ENCODE results near the gene OAT.

The OAT gene

DNA sequence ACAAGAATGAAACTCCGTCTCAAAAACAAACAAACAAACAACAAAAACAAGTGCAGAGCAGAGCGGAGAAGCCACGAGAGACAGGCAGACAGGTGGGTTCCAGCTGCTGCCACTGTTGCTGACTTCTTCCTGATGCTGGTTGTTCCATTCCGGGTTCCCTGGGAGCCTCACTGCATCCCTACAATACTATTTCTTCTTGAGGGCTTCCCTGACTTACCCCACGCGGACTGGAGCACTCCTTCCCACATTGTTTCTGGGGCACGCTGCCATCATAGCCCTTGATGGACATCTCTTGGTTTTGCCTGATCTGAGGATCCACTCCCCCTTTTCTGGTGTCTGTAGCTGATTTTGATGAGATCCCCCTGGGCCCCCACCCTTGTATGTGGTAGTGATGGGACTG, 36.7 kb upstream of the OAT start:
- TF ChIP-seq, protein P1, sequence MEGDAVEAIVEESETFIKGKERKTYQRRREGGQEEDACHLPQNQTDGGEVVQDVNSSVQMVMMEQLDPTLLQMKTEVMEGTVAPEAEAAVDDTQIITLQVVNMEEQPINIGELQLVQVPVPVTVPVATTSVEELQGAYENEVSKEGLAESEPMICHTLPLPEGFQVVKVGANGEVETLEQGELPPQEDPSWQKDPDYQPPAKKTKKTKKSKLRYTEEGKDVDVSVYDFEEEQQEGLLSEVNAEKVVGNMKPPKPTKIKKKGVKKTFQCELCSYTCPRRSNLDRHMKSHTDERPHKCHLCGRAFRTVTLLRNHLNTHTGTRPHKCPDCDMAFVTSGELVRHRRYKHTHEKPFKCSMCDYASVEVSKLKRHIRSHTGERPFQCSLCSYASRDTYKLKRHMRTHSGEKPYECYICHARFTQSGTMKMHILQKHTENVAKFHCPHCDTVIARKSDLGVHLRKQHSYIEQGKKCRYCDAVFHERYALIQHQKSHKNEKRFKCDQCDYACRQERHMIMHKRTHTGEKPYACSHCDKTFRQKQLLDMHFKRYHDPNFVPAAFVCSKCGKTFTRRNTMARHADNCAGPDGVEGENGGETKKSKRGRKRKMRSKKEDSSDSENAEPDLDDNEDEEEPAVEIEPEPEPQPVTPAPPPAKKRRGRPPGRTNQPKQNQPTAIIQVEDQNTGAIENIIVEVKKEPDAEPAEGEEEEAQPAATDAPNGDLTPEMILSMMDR (conservative IDR thresholded peaks at IDR 0.05; ENCODE audit: low read depth), result no peak
- no peak for DNase-seq (ENCODE audit: low spot score)
- ChIA-PET POLR2A (ENCODE audit: low non-redundant PET) (interaction anchor here (0.6 kb wide), 1 partner anchor 17 kb away, joined by 3 read pairs; no protein-coding TSS in a partner anchor), CTCF (interaction anchor here (0.6 to 0.9 kb wide), 2 partner anchors 28 to 926 kb away, joined by 3 to 4 read pairs; no protein-coding TSS in a partner anchor)
- H3K27ac ChIP-seq, result no peak overlapping the region

DNA sequence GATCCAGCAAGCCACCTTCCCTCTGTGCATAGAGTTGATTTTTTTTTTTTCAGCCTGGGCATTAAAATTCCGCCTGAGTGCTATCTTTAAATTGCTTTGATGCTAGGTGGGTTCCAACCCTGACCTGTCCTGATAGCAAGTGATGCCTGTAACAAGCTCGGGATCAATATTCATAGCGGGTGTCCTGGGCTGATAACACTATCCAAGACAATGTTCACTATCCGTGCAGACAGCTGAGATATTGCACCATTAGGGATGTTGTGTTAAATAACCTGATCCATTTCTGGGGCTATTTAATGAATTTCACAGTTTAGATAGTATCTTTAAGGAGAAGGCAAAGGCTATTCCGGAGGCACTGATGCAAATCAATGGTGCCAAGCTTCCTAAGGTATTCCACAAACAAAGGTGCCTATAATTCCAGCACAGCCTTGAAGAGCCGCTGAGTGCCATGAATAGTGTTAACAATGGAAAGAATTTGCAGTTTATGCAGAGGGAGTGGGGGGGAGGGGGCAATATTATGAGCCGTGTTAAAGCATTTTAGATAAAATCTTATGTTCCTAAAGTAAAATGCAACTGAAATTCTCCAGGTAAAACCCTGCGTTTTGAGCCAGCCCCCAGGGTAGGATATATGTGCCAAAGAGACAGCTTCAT, 35.4 kb upstream of the OAT start:
- TF ChIP-seq, protein P1 (conservative IDR thresholded peaks at IDR 0.05; ENCODE audit: low read depth), result no peak
- POLR2A ChIA-PET (ENCODE audit: low non-redundant PET), result no interaction called here
- no peak for DNase-seq (ENCODE audit: low spot score)
- H3K27ac ChIP-seq, result no peak overlapping the region
- CTCF ChIA-PET, result no interaction called here

DNA sequence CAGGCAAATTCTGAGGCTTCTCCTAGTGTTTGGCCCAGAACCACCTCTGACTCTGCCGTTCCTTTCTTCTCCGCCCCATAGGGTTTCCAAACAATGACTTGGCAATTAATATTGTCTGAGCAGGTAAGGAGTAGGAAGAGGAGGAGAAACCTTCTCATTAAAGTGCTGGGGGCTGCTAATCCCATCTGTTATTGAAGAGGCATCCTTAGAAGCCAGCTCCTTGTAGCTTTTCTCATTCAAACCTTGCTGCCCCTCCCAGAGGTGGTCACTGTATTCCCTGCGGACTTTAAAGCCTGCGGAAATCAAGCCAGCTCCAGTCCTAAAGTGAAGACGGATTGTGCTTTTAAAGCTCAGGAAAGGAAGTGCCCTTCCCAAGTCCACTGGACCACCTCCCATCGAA, 32.6 kb upstream of the OAT start:
- CTCF ChIA-PET, result interaction anchor here (1.7 kb wide), 1 partner anchor 48 kb away, joined by 4 read pairs; no protein-coding TSS in a partner anchor
- H3K27ac ChIP-seq, result no peak overlapping the region
- POLR2A ChIA-PET (ENCODE audit: low non-redundant PET), result no interaction called here
- DNase-seq (ENCODE audit: low spot score), result no peak
- TF ChIP-seq, protein P1 (conservative IDR thresholded peaks at IDR 0.05; ENCODE audit: low read depth), result no peak

DNA sequence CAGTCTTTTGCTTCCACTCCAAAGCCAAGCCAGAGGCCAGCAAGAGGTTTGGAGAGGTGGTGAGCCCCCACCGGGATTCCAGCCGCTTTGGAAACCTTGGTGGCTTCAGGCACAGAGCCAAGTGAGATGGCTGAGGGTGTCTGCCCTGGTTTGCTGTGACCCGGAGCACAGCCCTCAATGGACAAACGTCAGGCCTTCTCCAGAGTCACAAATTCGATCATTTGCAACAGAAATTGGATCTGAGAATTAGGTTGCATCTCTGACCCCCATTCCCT, 32.0 kb upstream of the OAT start:
- TF ChIP-seq, protein P1 (conservative IDR thresholded peaks at IDR 0.05; ENCODE audit: low read depth), result no peak
- DNase-seq (ENCODE audit: low spot score), result no peak
- no peak overlapping the region for H3K27ac ChIP-seq
- ChIA-PET CTCF (interaction anchor here (1.7 kb wide), 1 partner anchor 47 kb away, joined by 4 read pairs; no protein-coding TSS in a partner anchor), POLR2A (ENCODE audit: low non-redundant PET) (no interaction called here)

DNA sequence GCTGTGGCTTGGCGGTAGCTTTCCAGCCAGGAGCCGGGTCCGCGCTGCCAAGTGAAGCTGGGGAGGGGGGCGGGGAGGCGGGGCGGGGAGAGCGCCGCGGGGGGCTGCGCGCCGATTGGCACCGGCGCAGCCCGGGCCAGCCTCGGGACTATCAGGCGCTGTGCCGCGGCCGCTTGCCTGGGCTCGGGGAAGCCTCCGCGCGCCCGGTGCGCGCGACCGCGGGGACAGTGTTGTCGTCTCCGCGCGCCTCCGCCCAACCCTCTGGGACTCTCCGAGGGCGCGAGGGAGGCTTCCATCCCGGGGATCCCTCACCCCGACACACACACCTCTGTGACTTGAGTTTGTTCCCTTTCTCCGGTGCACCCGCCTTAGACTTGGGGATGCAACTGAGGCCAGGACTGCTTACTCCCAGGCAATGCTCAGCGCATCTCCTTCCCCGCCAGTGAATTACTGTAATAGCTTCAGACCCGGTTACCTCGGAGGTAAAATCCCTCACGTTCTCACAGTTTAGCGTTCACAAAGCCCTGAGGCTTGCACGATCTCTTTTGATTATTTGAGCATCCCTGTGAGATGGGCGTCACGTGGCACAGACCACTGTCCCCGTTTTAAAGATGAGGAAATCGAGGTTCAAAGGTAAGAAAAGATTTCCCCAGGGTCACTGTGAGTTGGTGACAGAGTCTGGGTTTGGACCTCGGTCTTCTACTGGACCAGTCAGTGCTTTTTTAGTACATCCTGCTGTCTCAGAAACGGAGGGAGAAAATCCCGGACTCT, 31.5 kb upstream of the OAT start, which contains the start of gene NKX1-2:
TSS of gene NKX1-2 (minus strand) at position 24 of the 771 bp plus-strand sequence. CDS start 92 bp downstream, outside the sequence.
- TF ChIP-seq, protein P1 (conservative IDR thresholded peaks at IDR 0.05; ENCODE audit: low read depth), result no peak
- ChIA-PET POLR2A (ENCODE audit: low non-redundant PET) (no interaction called here), CTCF (interaction anchor here (1.7 kb wide), 1 partner anchor 46 kb away, joined by 4 read pairs; no protein-coding TSS in a partner anchor)
- H3K27ac ChIP-seq, result no peak within 1 kb of the TSS
- no peak for DNase-seq (ENCODE audit: low spot score)

DNA sequence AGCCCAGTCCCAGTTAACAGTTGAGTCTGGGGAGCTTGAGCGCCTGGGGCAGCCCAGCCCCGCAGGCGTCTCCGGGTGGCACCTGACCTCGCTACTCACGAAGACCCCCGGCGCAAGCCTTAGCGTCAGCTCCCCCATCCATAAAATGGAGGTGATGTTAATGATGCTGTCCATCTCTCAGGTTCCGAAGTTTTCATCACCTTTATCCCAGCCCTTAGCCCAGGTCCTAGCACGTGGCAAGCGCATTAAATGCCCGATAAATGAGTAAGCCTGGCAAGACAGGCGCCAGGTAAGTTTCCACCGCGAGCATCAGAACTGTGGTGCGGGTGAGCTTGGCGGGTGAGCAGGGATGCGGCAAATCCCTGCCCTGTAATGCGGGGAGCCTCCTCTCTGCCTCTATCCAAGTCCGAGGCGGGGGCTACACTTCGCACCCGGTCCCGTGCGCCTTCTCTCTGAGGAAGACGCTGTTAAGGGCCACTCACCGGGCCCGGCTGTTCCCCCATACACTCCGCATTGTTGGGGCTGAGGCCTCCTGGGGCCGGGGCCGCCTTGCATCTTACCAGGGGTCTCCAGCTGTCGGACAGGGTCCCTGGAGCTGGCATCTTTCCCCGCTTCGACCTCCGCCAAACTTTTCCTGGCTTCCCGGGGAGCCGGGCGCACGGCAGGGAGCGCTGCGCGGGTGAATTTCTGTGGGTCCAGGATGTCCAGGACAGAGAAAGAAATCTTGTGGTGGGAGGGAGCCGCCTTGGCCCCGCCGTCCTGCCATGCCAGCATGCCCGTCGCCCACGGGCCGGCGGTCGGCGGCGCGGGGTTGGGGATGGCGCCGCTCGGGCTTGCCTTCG, 30.7 kb upstream of the OAT start:
- TF ChIP-seq, protein P1 (conservative IDR thresholded peaks at IDR 0.05; ENCODE audit: low read depth), result no peak
- no peak overlapping the region for H3K27ac ChIP-seq
- POLR2A ChIA-PET (ENCODE audit: low non-redundant PET), result interaction anchor here (0.6 kb wide), 1 partner anchor 447 kb away, joined by 6 read pairs; no protein-coding TSS in a partner anchor
- CTCF ChIA-PET, result interaction anchor here (0.7 to 1.7 kb wide), 3 partner anchors 10 to 54 kb away, joined by 3 to 4 read pairs (median 4); no protein-coding TSS in a partner anchor
- DNase-seq (ENCODE audit: low spot score), result peak; percentile 62

Data from RWPE1 (cell line).